ENCODE data around the gene F13B.
"Not testable (repeated sequence)": the region's sequence is repeated elsewhere in the genome, so short reads cannot be mapped to it uniquely, and the experiment has no call there.

F13B gene, protein sequence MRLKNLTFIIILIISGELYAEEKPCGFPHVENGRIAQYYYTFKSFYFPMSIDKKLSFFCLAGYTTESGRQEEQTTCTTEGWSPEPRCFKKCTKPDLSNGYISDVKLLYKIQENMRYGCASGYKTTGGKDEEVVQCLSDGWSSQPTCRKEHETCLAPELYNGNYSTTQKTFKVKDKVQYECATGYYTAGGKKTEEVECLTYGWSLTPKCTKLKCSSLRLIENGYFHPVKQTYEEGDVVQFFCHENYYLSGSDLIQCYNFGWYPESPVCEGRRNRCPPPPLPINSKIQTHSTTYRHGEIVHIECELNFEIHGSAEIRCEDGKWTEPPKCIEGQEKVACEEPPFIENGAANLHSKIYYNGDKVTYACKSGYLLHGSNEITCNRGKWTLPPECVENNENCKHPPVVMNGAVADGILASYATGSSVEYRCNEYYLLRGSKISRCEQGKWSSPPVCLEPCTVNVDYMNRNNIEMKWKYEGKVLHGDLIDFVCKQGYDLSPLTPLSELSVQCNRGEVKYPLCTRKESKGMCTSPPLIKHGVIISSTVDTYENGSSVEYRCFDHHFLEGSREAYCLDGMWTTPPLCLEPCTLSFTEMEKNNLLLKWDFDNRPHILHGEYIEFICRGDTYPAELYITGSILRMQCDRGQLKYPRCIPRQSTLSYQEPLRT

DNA sequence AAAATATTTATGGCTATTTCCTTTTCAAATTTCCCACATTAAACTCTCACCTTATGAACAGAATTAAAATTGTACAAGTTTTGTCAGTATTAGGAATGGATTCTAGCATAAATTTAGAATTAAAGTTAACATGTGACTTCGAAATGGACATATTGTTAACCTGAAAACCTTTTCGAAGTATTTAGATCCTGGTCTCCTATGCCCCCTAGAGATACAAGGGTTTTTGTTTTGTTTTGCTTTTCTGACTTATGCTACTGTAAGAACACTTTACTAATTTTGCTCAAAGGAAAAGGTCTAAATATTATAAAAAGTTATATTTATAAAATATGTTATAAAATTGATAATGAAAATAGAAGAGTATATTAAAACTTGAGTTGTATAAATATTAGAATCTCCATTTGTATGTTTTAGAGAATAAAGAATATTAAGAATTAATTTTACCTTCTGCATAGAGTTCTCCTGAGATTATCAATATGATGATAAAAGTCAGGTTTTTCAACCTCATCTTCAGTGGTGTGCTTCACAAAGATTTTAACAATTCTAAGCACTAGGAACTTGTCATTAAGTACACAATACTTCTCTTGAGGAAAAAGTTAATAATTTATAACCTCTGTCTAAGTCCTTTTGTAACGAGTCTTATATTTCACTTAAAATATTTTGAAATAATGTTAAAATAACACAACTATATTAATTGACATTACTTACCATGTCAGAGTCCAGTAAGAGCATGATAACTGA, at the start of gene F13B:
Gene F13B, minus strand, starts transcription at position 542 of the 738 bp plus-strand sequence. Its CDS starts 37 bp downstream, at position 505.
- no peak for DNase-seq

DNA sequence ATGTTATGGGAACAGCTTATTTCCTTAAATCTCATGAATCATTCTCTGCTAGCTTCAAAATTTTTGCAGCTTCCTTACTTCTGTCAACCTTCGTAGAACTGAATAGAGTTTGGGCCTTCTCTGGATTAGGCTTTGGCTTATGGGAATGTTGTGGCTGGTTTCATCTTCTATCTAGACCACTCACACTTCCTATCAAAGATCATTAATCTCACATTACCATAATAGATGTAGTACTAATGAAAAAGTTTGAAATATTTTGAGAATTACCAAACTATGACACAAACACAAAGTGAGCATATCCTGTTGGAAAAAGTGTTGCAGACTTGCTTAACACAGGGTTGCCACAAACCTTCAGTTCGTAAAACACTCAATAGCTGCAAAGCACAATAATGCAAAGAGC, 49.1 kb upstream of the F13B start:
- DNase-seq = no peak

DNA sequence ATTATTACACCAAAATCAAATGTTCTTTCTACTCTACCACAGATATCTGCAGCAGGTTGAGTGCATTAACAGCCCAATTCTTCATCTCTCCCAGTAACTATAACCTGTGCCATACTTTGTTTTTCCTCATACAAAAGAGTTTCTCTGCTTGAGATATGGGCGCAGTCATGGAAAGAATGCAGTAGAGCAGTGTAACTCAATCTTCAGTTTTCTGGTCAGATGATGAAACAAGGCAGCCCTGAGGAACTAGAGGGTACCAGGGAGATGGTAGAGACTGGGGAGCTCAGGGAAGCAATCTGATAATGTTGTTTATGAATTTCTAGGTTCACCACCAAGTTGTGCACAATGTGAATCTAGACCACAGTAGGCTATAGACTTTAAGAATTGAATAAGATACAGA, 39.8 kb upstream of the F13B start:
- DNase-seq = no peak

DNA sequence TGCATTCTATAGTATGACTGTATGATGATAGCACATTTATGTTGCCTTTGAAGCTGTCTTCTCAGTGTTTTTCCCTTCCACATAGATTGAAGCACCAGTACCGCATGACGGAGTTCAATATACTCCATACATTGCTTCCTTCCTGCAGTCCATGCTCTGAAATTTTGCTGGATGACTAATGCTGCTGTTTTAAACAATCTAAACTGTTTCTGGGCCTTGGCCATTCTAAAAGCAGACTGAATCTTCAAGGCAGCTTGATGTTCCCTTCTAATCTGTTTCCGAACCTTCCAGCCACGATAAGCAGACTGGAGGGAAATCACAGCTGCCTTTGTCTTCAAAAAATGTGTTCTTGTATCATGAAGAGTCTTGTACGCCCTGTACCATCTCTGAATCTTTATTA, 36.2 kb upstream of the F13B start:
- DNase-seq = no peak

DNA sequence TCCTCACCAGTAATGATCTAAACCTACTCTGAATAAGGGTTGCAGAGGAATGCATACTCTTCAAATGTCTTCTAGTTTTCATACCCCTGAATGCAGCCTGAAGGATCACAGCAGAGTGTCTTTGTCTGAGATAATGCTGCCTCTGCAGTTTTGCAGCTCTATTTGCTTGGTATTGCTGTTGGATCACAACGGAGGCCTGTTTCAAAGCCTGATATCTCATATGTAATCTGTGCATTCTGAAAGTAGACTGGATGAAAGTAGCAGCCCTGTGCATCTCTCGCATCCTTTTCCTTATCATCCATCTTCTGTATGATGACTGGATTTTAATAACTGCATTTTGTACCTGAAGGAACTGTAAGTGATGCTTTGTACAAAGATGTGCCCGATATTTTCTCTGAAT, 34.9 kb upstream of the F13B start:
- no peak for DNase-seq

DNA sequence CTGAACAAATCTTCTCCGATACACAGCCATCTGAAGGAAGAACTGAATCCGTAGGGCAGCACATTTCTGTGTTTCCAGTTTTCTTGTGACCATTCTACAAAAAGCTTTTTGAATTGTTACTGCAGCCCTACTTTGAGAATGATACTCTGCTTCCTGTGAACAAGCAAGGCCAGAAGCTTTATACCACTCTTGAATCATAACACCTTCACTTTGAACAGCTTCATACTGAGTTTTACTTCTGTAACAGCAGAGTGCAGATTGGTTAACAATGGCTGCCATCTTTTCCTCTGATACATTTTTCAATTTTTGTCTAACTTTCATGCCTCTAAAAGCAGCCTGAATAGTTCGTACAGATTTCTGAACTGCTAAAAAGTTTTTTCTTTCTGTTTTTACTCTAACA, 33.6 kb upstream of the F13B start:
- DNase-seq = no peak

DNA sequence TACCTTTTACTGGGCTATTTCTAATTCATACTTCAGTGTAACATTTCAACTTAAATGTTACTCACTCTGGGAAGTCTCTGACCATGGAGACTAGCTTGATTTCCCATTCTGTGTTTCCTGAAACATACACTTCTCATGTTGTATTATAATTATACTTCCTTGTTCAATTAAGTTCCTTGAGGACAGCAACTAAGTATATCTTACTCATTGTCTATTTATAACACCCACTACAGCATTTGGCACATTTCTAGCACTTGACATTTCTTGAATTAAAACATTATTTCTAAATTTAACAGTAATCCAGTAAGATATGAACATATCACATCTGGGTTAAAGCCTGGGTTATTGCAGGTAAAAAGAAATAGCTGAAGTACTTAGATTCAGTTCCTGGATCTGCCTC, 32.4 kb upstream of the F13B start:
- DNase-seq = no peak

DNA sequence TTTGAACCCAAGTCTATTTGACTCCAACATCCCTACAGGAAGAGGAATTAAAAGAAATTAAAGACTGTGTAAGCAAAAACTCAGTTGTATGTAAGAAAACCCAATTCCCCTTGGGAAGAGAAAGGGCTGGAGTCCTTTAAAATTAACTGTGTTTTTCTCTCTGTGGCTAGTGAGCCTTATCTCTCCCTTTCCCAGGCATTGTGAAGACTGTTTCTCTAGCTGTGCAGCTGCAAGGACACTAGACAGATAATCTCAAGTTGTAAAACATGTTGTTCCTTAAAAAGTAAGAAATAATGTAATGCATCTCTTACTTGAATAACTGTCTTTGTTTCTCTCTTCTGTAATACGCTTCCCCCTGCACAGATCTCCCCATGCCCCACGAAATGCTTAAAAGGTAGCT, 29.9 kb upstream of the F13B start:
- not testable (repeated sequence) for DNase-seq

DNA sequence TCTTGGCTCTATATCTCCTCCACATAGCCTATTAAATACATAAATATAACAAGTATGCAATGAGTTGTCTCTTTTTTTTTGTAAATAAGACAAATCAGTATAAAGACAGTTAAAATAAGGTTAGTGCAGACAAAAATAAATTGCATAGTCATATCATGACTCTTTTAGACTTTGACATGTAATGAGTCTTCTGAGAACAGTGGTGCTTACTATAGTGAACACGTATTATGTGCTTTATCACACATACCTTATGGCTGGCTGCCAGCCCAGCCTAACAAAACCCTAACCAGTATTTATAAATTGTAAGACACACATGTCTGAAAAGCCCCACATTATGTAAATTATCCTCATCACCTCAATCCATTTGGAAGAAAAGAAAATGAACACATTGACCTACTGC, 29.1 kb upstream of the F13B start:
- no peak for DNase-seq

DNA sequence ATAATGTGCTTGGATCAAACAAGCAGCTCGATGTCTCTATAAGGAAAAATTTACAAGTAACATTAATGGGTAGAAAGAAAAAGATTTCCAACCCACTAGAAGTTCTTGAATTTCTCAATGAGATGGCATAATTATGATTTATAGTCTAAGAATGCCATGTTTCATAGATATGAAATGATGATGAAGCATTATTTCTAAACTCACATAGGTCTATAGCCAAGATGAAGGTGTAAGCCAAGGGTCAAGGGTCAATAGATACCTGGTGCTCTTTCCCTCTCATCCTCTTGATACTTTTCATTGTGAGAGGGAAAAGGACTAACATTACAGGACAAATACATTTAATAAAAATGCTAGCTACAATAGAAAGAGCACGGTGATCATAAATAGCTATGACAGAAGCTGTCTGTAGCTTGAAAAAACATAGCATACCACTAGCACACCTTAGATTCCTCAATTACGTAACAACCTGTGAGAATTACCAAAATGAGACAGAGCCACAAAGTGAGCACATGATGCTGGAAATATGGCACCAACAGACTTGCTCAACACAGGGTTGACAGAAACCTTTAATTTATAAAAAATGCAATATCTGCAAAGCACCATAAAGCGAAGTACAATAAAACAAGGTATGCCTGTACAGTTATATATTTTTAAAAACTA, 26.3 kb upstream of the F13B start:
- no peak for DNase-seq

DNA sequence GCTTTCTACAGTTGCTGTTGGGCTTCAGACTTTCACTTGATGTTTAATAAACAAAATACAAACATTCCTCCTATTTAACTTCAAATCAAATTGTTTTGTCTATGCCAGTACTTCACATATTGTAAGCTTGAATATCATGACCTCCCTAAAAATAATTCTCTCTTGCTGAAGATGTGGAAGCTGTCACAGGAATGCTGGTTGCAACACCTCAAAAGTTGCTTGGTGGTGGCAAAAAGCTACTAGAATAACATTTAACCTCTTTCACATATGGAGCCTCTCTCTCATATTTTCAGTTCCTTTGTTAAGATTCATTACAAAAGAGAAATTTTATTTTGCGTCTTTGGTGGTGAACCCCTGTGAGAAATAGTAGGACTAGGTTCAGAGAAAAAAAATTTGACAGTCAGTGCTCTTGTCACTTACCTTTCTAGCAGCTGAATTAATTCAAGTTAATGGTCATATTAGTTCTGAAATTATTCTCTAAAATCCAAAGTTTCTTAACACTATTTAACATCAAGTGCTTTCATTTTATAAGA, 25.5 kb upstream of the F13B start:
- DNase-seq = no peak

DNA sequence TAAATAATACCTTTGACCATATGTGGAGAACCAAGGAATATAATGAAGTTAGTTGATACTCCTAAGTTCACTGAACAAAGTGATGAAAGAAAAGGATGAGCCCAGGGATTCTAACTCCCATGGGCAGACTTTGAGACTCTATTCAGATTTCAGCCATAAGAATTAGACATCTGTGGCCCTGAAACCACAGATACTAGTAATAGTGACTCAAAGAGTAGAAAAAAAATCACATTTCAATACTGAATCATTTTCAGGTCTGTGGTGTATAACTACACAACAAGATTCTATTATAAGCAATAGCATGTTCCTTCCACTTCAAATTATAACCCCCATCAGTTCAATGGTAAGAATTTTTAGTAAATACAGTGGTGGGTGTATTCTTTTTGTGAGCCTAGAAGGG, 16.4 kb upstream of the F13B start:
- DNase-seq = no peak

DNA sequence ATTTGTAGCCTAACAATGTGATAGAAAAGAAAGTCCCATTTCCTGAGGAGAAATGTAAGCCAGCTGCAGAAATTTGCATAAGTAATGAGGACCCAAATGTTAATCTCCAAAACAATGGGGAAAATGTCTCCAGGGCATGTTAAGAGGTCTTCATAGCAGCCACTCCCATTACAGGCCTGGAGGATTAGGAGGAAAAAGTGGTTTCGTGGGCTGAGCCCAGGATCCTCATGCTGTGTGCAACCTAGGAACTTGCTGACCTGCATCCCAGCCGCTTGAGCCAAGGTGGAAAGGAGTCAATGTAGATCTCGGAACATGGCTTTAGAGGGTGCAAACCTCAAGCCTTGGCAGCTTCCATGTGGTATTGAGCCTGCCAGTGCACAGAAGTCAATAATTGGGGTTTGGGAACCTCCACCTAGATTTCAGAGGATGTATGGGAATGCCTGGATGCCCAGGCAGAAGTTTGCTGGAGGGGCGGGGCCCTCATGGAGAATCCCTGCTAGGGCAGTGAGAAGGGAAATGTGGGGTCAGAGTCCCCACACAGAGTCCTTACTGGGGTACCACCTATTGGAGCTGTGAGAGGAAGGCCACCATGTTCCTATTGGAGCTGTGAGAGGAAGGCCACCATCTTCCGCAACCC, 14.2 kb upstream of the F13B start:
- DNase-seq = no peak

DNA sequence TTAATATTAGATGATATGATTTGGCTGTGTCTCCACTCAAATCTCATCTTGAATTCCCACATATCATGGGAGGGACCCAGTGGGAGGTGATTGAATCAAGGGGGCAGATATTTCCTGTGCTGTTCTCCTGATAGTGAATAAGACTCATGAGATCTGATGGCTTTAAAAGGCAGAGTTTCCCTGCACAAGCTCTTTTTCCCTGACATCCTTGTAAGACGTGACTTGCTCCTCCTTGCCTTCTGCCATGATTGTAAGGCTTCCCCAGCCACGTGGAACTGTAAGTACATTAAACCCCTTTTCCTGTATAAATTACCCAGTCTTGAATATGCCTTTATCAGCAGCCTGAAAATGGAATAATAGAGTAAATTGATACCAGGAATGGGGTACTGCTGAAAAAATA, 13.3 kb upstream of the F13B start:
- DNase-seq = no peak

DNA sequence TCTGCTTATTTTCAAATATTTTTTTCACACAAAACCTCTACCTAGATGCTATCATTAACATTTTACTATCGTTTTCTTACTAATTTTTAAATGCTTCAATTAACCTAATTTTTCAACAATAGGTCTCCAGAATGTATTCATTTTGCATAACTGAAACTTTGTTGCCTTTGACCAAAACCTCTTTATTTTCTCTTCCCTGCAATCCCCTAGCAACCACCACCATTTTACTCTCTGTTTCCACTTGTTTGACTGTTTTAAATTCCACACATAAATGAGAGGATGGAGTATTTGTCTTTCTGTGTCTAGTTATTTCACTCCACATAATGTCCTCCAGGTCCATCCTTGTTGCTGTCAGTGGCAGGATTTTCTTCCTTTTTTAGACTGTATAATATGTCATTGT, 9.5 kb upstream of the F13B start:
- no peak for DNase-seq

DNA sequence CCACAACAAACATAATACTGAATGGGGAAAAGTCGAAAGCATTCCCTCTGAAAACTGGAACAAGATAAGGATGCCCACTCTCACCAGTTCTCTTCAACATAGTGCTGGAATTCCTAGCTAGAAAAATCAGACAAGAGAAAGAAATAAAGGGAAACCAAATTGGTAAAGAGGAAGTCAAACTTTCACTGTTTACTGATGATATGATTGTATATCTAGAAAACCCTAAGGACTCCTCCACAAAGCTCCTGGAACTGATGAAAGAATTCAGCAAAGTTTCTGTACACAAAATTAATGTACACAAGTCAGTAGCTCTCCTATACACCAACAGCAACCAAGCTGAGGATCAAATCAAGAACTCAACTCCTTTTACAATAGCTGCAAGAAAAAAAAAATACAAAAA, 6.9 kb upstream of the F13B start:
- no peak for DNase-seq

DNA sequence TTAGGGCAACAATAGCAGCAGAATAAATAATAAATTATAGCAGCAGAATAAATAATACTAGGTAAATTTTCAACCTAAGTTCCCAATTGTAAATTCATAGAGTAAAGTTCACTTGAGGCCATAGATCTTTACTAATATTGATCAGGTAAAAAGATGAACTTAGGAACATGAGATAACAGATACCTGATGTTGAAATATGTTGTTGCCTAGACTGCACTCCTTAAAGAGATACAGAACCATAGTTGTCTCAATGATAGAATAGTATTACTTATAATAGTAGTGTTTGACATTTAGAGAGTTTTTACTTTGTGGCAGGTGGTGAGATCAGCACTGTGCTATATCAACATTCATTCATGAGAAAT, 378 bp upstream of the F13B start:
- DNase-seq = no peak

DNA sequence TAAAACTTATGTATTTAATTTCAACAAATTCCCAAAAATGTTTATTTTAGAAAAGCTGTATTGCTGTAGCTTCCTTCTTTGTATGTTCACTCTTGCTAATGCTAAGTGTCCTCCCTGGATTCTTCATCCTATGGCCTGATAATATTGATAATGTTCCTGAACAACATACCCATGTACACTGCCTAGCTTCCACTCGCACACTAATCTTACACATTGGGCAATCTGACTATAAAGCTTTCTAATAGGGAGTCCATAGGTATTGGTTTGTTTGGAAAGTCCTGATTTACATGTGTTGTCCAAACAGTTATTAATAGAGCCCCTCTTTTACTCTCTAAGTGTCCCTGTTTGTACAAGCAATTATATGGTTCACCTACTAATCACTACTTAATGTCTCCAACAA, 783 bp downstream of the F13B start:
- DNase-seq = no peak

DNA sequence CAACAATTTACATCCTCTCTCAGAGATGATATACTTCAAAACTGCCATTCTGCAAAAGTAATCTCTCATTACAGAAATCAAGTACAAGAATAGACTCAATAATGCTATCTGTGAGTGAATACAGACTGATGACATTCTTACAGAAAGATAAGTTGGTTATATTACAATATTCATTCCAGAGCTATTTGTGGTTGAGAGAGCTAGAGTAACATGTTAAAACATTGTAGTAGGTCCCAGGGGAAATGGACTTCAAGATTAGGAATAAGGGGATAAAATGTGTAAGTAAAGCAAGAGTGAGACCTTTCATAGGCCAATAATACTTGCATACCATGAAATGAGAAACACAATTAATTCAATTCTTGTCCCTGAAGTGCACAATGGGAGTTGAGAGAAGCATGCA, 1.5 kb downstream of the F13B start:
- DNase-seq = no peak

DNA sequence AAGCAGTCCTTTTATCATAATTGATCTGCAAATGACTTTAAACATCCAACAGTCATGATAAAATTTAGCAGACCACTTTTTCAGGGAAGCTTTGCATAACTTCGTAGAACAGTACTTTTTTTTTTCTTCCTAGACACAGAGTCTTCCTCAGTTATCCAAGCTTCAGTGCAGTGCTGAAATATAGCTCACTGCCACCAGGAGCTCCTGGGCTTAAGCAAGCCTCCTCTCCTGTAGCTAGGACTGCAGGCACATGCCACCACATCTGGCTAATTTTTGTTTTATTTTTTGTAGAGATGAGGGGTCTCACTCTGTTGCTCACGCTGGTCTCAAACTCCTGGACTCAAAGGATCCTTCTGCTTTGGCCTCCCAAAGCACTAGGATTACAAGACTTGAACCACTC, 3.8 kb downstream of the F13B start:
- DNase-seq = no peak

DNA sequence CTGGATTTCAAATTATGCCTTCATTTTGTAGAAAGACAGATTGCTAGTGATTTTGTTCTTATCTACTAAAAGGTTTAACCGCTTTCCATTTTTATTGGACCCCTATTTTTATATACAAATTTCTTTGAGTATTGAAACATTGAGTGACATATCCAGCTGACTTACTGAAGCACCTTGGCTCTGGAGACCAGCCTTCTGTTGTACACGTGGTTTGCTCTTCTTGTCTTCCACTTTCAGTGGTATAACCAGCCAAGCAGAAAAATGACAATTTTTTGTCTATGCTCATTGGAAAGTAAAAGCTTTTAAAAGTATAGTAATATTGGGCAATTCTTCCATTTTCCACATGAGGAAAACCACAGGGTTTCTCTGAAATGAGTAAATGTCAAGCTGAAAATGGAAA, 4.4 kb downstream of the F13B start:
- DNase-seq = no peak

DNA sequence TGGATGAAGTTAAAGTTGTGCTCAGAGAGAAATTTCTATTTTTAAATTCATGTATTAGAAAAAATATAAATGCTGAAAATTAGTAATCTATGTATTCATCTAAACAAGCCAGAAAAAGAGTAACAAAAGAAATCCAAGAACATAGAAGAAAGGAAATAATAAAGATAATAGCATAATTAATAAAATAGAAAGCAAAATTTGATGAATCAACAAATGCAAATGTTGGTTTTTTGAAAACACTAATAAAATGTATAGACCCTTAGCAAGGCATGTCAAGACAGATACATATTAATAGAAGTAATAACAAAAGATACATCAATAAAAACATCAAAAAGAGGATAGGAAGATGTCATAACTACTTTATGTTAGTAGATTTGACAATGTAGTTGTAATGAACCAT, 18.0 kb downstream of the F13B start:
- DNase-seq = no peak
